H9 (cell line): Measurements from ENCODE around the gene TDP2. TPM values are rescaled to one million over a fixed set of nuclear protein-coding genes. Genes with fewer than 3 reads are reported as not detected.

Source experiments
- DNase-seq: peaks from one replicate; pipeline ENCODE4 v3.0.0-alpha.2; 2017
- H2AFZ ChIP-seq: one replicate; pipeline ENCODE4 v1.6.1; 2013; ENCODE audit warnings: mild to moderate bottlenecking, low read length, control low read depth, moderate library complexity
- H2AK5ac ChIP-seq: 2 replicates; pipeline ENCODE4 v1.6.1; 2013; ENCODE audit warnings: low read length, control low read depth, mixed read lengths; ENCODE audit not compliant: insufficient read length
- H2BK120ac ChIP-seq: one replicate; pipeline ENCODE4 v1.6.1; 2013; ENCODE audit warnings: low read depth, mild to moderate bottlenecking, low read length, control low read depth, inconsistent platforms; ENCODE audit not compliant: poor library complexity, severe bottlenecking
- H2BK12ac ChIP-seq: 2 replicates; pipeline ENCODE4 v1.6.1; 2013; ENCODE audit warnings: low read length, control low read depth, mixed read lengths, low read depth; ENCODE audit not compliant: insufficient read length
- H2BK15ac ChIP-seq: 2 replicates; pipeline ENCODE4 v1.6.1; 2013; ENCODE audit warnings: low read depth, low read length, control low read depth
- H2BK20ac ChIP-seq: one replicate; pipeline ENCODE4 v1.6.1; 2013; ENCODE audit warnings: low read depth, mild to moderate bottlenecking, low read length, control low read depth, inconsistent platforms; ENCODE audit not compliant: poor library complexity, severe bottlenecking
- H2BK5ac ChIP-seq: 2 replicates; pipeline ENCODE4 v1.6.1; 2013; ENCODE audit warnings: low read length, control low read depth, mixed read lengths; ENCODE audit not compliant: insufficient read length
- H3K14ac ChIP-seq: 2 replicates; pipeline ENCODE4 v1.6.1; 2013; ENCODE audit warnings: low read length, control low read depth; ENCODE audit not compliant: insufficient read depth
- H3K18ac ChIP-seq: 2 replicates; pipeline ENCODE4 v1.6.1; 2013; ENCODE audit warnings: low read depth, mild to moderate bottlenecking, mixed read lengths, low read length, control low read depth; ENCODE audit not compliant: insufficient read length
- H3K23ac ChIP-seq: 2 replicates; pipeline ENCODE4 v1.6.1; 2013; ENCODE audit warnings: low read length, control low read depth, mixed read lengths, low read depth; ENCODE audit not compliant: insufficient read length
- H3K23me2 ChIP-seq: 2 replicates; pipeline ENCODE4 v1.6.1; 2013; ENCODE audit warnings: low read depth, mild to moderate bottlenecking, mixed read lengths, low read length, control low read depth; ENCODE audit not compliant: insufficient read length, poor library complexity, severe bottlenecking
- H3K27ac ChIP-seq: 2 replicates; pipeline ENCODE4 v1.5.1; 2013; ENCODE audit warnings: low read length, control low read depth, mixed read lengths, low read depth; ENCODE audit not compliant: insufficient read length
- H3K27me3 ChIP-seq: 2 replicates; pipeline ENCODE4 v1.6.1; 2013; ENCODE audit warnings: low read length, control low read depth, inconsistent platforms; ENCODE audit not compliant: insufficient read depth
- H3K4ac ChIP-seq: 2 replicates; pipeline ENCODE4 v1.6.1; 2013; ENCODE audit warnings: low read depth, mild to moderate bottlenecking, control low read depth, inconsistent platforms, low read length, moderate library complexity
- H3K4me1 ChIP-seq: 2 replicates; pipeline ENCODE4 v1.6.1; 2013; ENCODE audit warnings: low read length, control low read depth, inconsistent platforms; ENCODE audit not compliant: insufficient read depth
- H3K4me2 ChIP-seq: 2 replicates; pipeline ENCODE4 v1.6.1; 2013; ENCODE audit warnings: low read length, control low read depth, mixed read lengths; ENCODE audit not compliant: insufficient read length, insufficient read depth
- H3K56ac ChIP-seq: 2 replicates; pipeline ENCODE4 v1.6.1; 2013; ENCODE audit warnings: low read depth, mild to moderate bottlenecking, mixed read lengths, low read length, control low read depth; ENCODE audit not compliant: insufficient read length
- H3K79me1 ChIP-seq: 2 replicates; pipeline ENCODE4 v1.6.1; 2013; ENCODE audit warnings: low read depth, mild to moderate bottlenecking, moderate library complexity, low read length, control low read depth, inconsistent platforms; ENCODE audit not compliant: insufficient read depth, poor library complexity, severe bottlenecking
- H3K79me2 ChIP-seq: 2 replicates; pipeline ENCODE4 v1.6.1; 2013; ENCODE audit warnings: low read length, control low read depth, inconsistent platforms; ENCODE audit not compliant: insufficient read depth
- H3K9ac ChIP-seq: 2 replicates; pipeline ENCODE4 v1.6.1; 2013; ENCODE audit warnings: low read length, control low read depth, mixed read lengths; ENCODE audit not compliant: insufficient read length; ENCODE audit errors: extremely low read depth
- H3K9me3 ChIP-seq: one replicate; pipeline ENCODE4 v1.6.1; 2013; ENCODE audit warnings: low read depth, low read length, inconsistent platforms; ENCODE audit not compliant: control insufficient read depth
- H3T11ph ChIP-seq: one replicate; pipeline ENCODE4 v1.6.1; 2013; ENCODE audit warnings: mild to moderate bottlenecking, low read length, control low read depth, inconsistent platforms
- H4K20me1 ChIP-seq: one replicate; pipeline ENCODE4 v1.6.1; 2013; ENCODE audit not compliant: control insufficient read depth, insufficient read length, insufficient read depth
- H4K5ac ChIP-seq: 2 replicates; pipeline ENCODE4 v1.6.1; 2013; ENCODE audit warnings: low read depth, mild to moderate bottlenecking, mixed read lengths, low read length, control low read depth; ENCODE audit not compliant: insufficient read length
- H4K8ac ChIP-seq: replicated peaks from 2 replicates; pipeline ENCODE4 v1.6.1; 2013; ENCODE audit warnings: low read length, control low read depth, mixed read lengths, low read depth; ENCODE audit not compliant: insufficient read length
- H4K91ac ChIP-seq: 2 replicates; pipeline ENCODE4 v1.6.1; 2013; ENCODE audit warnings: low read depth, mild to moderate bottlenecking, moderate library complexity, mixed read lengths, low read length, control low read depth; ENCODE audit not compliant: insufficient read length
- H3K27ac Mint-ChIP-seq, 3 experiments: 2 replicates in 2 of 3; 3 replicates in 1 of 3; pipeline ENCODE4 v1.8.0; 2020 to 2021; ENCODE audit warnings: mixed read lengths in 3 of 3, mild to moderate bottlenecking in 1 of 3, moderate library complexity in 1 of 3
- H3K27me3 Mint-ChIP-seq: 2 replicates; pipeline ENCODE4 v1.8.0; 2021; ENCODE audit warnings: low read depth, mild to moderate bottlenecking, moderate library complexity, mixed read lengths
- H3K36me3 Mint-ChIP-seq, 3 experiments: 2 replicates in 2 of 3; 3 replicates in 1 of 3; pipeline ENCODE4 v1.8.0; 2020 to 2021; ENCODE audit warnings: low read depth in 3 of 3, mixed read lengths in 3 of 3; ENCODE audit not compliant: insufficient read depth in 1 of 3
- H3K4me1 Mint-ChIP-seq, 2 experiments: 2 replicates each; pipeline ENCODE4 v1.8.0; 2020; ENCODE audit warnings: mixed read lengths in 2 of 2
- H3K4me3 Mint-ChIP-seq, 2 experiments: 2 replicates in 1 of 2; 3 replicates in 1 of 2; pipeline ENCODE4 v1.8.0; 2020 to 2021; ENCODE audit warnings: mild to moderate bottlenecking in 2 of 2, mixed read lengths in 2 of 2, moderate library complexity in 1 of 2
- H3K9me3 Mint-ChIP-seq, 2 experiments: 2 replicates in 1 of 2; 3 replicates in 1 of 2; pipeline ENCODE4 v1.8.0; 2020; ENCODE audit warnings: mild to moderate bottlenecking in 2 of 2, mixed read lengths in 2 of 2, moderate library complexity in 1 of 2
- WGBS: extraction: QIAGEN DNeasy Blood & Tissue Kit; methylation state at CpG from one replicate; pipeline ENCODE4 v1.1.7; 2013; ENCODE audit warnings: missing lambda C conversion rate, low lambda C conversion rate, mixed read lengths; ENCODE audit not compliant: insufficient read length; ENCODE audit errors: extremely low coverage; 5-methylcytosine and 5-hydroxymethylcytosine counted together
- total RNA-seq: library from RNA; stranded (reverse); gene quantifications from 2 replicates; pipeline ENCODE4 v1.2.1, GENCODE V29; 2021
- TF ChIP-seq, protein P1 (sequence below): fragments of 200-600 bp; sonication (generic); conservative IDR thresholded peaks from 3 replicates; pipeline ENCODE4 v1.8.0; 2021; ENCODE audit warnings: antibody characterized with exemption, mild to moderate bottlenecking

The TDP2 gene
- total RNA-seq, 1 experiment from 2014 or later, result 55.6 TPM

DNA sequence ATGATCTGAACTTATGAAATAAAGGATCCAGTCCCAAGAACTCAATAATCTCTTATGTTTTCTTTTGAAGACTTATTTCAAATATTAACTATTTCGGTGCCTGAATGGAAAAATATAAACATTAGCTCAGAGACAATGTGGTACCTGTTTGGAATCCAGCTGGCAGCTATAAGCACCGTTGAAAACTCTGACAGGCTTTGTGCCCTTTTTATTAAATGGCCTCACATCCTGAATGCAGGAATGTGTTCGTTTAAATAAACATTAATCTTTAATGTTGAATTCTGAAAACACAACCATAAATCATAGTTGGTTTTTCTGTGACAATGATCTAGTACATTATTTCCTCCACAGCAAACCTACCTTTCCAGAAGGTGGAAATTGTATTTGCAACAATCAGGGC lies 16.3 kb downstream of the TDP2 start:
- no peak overlapping the region for H3K23ac ChIP-seq
- Mint-ChIP-seq H3K36me3 (peaks cover 16 to 35% (median 34%) of the 10 kb centered on the region in 3 experiments; a peak in 6 of 7 replicates), H3K27ac (no peak overlapping the region), H3K4me1 (peaks cover 5 to 8% of the 10 kb centered on the region in 2 experiments), H3K9me3 (no peaks in the 10 kb centered on the region), H3K27me3 (no peaks in the 10 kb centered on the region; the same call in 1 of the 2 replicates), H3K4me3 (no peak overlapping the region)
- no peak overlapping the region for H2AFZ ChIP-seq
- H3K18ac ChIP-seq, result no peak overlapping the region
- no peak overlapping the region for H2AK5ac ChIP-seq
- no peak overlapping the region for H2BK15ac ChIP-seq
- H3K27ac ChIP-seq, result no peak overlapping the region
- H3K4me1 ChIP-seq, result no peaks in the 10 kb centered on the region; the same call in 1 of the 2 replicates
- no peak overlapping the region for H3K4ac ChIP-seq
- no peak overlapping the region for H3K4me2 ChIP-seq
- H4K20me1 ChIP-seq, result no peaks in the 10 kb centered on the region
- no peak overlapping the region for H2BK5ac ChIP-seq
- H3K23me2 ChIP-seq, result peaks cover 7% of the 10 kb centered on the region
- DNase-seq, result no peak
- H3K14ac ChIP-seq, result no peak overlapping the region
- no peaks in the 10 kb centered on the region for H3K27me3 ChIP-seq
- H3T11ph ChIP-seq, result no peak overlapping the region
- no CpG with 5 or more reads among the region's 3 CpGs for WGBS
- no peaks in the 10 kb centered on the region for H3K9me3 ChIP-seq
- no peak overlapping the region for H3K9ac ChIP-seq
- H2BK20ac ChIP-seq, result no peak overlapping the region
- H4K5ac ChIP-seq, result no peak overlapping the region
- no peak overlapping the region for H3K56ac ChIP-seq
- H3K79me2 ChIP-seq, result no peaks in the 10 kb centered on the region; the same call in 1 of the 2 replicates
- no peak overlapping the region for H2BK12ac ChIP-seq
- H4K8ac ChIP-seq, result no peak overlapping the region
- TF ChIP-seq, protein P1, sequence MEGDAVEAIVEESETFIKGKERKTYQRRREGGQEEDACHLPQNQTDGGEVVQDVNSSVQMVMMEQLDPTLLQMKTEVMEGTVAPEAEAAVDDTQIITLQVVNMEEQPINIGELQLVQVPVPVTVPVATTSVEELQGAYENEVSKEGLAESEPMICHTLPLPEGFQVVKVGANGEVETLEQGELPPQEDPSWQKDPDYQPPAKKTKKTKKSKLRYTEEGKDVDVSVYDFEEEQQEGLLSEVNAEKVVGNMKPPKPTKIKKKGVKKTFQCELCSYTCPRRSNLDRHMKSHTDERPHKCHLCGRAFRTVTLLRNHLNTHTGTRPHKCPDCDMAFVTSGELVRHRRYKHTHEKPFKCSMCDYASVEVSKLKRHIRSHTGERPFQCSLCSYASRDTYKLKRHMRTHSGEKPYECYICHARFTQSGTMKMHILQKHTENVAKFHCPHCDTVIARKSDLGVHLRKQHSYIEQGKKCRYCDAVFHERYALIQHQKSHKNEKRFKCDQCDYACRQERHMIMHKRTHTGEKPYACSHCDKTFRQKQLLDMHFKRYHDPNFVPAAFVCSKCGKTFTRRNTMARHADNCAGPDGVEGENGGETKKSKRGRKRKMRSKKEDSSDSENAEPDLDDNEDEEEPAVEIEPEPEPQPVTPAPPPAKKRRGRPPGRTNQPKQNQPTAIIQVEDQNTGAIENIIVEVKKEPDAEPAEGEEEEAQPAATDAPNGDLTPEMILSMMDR, result no peak
- no peak overlapping the region for H2BK120ac ChIP-seq
- no peak overlapping the region for H4K91ac ChIP-seq
- H3K79me1 ChIP-seq, result no peaks in the 10 kb centered on the region
